ENCODE results near the gene HOXD13.

GRCh38 chr2:176135035-176135440, 42.5 kb downstream of the HOXD13 start:
- TF ChIP-seq TAF1 (IDR thresholded peaks at IDR 0.05; ENCODE audit: borderline replicate concordance, insufficient read depth, low read length) (no peak), REST (IDR thresholded peaks at IDR 0.05; ENCODE audit: insufficient read depth in 1 of 2, low read depth in 2 of 2, low read length in 2 of 2) (no peak), SIN3A (IDR thresholded peaks at IDR 0.05; ENCODE audit: borderline replicate concordance, insufficient read depth, low read length) (no peak), POLR2AphosphoS5 (IDR thresholded peaks at IDR 0.05; ENCODE audit: low read depth, low read length) (no peak), FOXP2 (optimal IDR thresholded peaks at IDR 0.05; ENCODE audit: borderline replicate concordance, extremely low read depth, extremely low read length, insufficient read depth) (no peak)

Measured in PFSK-1 (cell line).